Fibroblast of skin of left quadriceps (primary cell): ENCODE data around the gene VANGL2.

Experiments
- DNase-seq, 2 experiments: peaks; one replicate each; pipeline ENCODE4 v3.0.0-alpha.2; 2013; ENCODE audit warnings: low read depth in 2 of 2

Gene VANGL2

DNA sequence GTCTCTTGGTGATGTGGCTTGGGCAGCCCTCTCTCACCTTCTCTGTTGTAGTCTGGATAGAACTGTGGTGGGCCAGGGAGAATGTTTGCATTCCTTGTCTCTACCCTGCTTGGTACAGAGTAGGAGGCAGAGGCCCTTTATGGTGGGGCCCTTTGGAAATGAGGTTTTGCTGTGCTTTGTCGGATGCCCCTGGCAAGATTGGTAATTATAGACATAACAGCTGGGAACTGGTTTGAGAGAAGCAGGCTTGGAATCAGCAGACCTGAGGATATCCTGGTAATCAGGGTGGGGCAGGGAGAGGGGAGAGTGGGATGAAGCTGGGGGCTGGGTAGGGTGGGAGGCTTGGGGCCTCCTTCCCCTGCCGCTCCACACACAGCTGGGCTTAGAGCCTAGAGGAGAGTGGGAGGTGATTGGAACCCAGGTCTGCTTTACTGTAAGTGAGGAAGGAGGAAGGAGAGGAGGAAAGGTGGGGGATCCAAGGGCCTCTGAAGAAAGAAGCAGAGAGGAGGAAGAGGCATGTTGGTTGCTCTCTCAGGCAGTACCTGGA, 5.0 kb downstream of the VANGL2 start:
- no peak for DNase-seq

GRCh38 chr1:160406131-160406968, 6.0 kb downstream of the VANGL2 start:
- no peak for DNase-seq

GRCh38 chr1:160407839-160408801, 7.8 kb downstream of the VANGL2 start:
- no peak for DNase-seq

- DNase-seq = no peak
These were observed 8.5 kb downstream of the VANGL2 start for GRCh38 chr1:160408864-160409263.

DNA sequence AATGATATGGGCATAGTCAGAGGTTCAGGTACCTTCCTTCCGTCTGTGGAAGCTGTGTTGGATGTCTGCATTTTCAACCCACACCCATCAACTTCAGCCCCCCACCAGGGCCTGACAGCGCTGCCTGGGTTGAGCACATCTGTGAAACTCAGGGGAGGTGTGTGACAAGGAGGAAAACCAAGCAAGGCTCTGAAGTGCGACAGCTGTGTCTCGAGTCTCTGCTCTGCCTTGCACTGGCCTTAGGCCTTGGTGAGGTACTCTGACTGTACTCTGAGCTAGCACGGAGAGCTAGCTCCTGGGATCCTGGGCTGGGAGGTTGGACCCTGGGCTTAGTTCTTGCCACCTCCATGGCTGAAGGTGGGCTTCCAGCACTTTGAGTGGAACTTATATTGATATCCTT, 9.1 kb downstream of the VANGL2 start:
- DNase-seq = no peak

DNA sequence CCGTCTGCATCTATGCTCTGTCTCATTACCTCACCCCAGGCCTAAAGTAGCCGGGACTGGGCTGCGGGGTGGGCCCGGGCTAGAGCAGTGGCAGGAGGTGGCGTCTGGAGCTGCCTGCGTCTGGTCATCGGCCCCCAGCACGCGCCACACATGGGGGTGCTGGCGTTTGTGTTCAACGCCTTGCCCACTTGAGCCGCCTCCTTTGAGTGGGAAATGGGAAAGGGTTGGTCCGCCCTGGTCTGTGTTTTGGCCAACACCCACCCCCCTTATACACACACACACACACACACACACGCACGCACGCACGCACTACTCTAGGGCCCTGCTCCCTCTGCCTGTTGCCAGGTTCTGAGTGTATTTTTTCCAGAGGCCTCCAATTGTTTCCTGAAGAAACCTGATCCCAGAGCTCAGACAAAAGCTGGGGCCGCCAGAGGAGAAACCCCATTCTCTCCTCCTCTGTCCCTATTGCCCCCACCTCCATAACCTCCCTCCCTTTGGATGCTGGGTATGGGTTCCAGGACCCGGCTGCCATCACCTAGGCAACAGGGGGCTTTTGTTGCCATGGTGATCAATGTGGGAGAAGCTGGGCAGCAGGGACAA, 10.1 kb downstream of the VANGL2 start:
- DNase-seq = no peak

- no peak for DNase-seq
These were observed 11.1 kb downstream of the VANGL2 start for GRCh38 chr1:160411271-160412027.

GRCh38 chr1:160412028-160412362, 11.6 kb downstream of the VANGL2 start:
- DNase-seq = no peak

- DNase-seq = no peak
These were observed 13.4 kb downstream of the VANGL2 start for GRCh38 chr1:160413716-160414115.

DNA sequence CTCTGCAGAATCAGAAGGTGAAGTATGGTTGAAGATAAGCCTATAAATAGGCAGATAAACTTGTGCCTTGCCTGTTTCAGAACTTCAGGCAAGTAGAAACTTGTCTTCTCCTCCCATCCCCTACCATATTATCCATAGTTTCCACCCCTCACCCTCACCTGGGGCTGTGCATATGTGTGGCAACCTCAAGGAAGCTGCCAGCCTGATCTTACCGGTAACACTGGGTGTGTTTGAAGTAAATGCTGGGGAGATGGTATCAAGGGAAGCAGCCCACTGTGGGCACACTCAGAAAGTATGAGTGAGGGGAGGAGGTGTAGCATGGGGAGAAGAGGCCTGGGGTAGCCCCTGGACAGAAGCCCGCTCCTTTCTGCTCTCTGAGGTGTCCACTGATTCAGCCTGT, 14.5 kb downstream of the VANGL2 start:
- DNase-seq = no peak

DNA sequence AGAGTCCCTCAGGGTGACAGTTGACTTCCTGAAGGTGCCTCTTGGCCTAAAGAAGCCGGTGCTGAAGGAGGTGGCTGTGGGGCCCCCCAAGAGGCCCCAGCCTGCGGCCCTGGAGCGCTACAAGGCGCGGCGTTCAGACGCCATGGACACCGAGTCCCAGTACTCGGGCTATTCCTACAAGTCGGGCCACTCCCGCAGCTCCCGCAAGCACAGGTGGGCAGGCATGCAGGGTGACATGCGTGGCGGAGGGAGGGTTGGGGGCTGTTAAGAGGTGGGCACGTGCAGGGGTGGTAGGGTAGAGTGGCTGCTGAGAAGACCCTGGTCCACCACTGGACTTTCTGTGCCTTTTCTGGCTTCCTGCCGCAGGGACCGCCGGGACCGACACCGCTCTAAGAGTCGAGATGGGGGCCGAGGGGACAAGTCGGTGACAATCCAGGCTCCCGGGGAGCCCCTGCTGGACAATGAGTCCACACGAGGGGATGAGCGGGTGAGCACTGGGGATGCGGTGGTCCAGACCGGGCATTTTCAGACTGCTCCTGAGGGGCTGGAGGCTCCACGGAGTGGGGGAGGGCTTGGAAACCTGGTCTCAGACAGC, 15.4 kb downstream of the VANGL2 start:
- no peak for DNase-seq

DNA sequence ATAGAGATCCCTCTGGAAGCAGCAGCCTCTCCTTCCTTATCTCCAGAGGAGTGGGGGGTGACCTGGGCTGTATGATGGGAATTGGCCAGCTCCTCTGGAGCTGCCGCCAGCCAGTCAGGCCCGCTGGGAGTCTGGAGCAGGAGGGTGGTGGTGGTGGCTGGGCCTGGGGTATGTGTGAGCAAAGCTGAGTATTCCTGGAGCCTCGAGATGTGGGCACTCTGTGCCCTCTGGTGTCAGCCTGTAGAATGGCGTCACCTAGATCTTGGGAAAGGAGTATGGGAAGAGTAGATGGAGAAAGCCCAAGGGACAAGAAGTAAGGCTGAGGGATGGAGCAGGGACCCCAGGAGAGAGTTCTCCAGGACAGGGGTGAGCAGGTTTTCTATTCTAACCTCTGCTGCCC, 16.0 kb downstream of the VANGL2 start:
- DNase-seq = no peak

GRCh38 chr1:160418483-160418882, 18.1 kb downstream of the VANGL2 start:
- DNase-seq = no peak

DNA sequence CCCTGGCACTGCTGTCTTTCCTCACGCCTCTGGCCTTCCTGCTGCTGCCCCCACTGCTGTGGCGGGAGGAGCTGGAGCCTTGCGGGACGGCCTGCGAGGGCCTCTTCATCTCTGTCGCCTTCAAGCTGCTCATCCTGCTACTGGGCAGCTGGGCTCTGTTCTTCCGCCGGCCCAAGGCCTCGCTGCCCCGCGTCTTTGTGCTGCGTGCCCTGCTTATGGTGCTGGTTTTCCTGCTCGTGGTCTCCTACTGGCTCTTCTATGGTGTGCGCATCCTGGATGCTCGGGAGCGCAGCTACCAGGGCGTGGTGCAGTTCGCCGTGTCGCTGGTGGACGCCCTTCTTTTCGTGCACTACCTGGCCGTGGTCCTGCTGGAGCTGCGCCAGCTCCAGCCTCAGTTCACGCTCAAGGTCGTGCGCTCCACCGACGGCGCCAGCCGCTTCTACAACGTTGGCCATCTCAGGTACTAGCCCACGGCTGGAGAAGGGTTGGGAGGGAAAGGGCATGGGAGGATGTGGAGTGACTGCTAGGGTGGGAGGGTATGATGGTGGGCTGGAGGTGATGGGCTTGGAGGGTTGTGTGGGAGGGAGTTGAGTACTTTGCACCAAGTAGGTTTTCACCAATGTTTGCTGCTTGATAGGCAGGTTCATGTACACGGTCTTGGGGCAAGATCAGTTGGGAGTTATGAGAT, 18.9 kb downstream of the VANGL2 start:
- DNase-seq = no peak

DNA sequence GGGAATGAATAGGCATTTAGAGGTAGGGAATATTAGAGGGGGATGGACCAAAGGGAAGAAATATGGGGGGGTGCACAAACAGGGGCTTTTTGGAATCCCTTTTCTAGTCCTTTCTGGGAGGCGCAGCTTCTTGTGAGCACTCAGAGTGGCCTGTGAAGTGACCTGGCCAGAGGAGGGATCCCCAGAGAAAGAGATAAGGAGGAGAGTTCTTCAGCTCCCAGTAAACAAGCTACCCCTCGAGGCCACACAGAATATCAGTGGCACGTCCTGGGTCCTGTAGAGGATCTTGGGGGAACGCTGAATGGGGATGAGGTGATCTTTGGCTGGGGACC, 19.4 kb downstream of the VANGL2 start:
- DNase-seq = no peak

DNA sequence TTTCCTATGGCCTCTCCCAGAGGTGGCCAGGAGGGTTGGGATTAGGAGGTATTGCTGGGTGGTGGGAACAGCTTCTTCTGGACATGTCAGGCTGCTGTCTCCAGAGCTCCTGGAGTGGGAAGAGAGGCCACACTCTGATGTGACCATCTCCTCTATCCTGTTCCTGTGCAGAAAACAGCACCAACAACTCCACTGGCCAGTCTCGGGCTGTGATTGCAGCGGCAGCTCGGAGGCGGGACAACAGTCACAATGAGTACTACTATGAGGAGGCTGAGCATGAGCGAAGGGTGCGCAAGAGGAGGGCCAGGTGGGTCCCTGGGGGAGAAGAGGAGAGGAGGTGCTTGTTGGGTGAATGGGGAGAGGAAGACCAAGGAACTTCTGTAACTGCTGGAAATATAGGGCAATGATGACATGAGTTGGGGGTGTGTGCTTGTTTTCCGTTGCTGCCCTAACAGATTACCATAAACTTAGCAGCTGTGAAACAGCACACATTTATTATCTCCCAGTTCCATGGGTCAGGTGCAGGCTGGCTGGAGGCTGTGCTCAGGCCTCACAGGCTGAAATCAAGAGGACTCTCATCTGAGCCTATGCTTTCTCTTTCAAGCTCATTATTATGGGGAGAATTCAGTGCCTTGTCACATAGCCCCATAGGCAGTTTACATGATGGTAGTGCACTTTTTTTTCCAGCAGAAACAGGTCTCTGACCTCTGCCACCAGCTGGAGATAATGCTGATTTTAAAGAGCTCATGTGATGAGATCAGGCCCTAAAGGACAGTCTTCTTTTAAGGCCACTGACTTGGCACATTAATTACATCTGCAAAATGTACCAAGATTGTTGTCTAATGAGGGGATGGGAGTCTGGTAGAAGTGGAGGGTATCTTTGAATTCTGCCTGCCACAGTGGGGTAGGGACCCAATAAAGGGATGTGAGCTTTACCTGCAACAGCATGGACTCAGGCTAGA, 20.8 kb downstream of the VANGL2 start:
- DNase-seq = no peak

DNA sequence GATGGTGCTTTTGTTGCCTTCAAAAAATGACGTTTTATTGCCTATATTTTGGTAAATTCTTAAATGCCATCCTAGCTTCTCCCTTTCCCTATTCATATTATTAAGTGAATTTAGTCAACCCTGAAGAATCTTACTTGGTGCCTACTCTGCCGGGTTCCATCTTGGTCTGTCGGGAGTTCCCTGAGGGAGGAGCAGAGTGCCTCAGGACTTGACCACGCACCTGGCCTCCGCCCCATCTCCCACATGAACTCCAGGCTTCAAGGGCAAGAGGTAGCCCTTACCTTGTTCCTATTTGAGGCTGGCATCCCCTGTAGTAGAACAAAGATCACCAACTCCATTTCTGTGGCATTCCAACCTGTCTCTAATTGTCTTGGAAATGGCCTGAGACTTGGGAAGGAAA, 21.5 kb downstream of the VANGL2 start:
- no peak for DNase-seq

DNA sequence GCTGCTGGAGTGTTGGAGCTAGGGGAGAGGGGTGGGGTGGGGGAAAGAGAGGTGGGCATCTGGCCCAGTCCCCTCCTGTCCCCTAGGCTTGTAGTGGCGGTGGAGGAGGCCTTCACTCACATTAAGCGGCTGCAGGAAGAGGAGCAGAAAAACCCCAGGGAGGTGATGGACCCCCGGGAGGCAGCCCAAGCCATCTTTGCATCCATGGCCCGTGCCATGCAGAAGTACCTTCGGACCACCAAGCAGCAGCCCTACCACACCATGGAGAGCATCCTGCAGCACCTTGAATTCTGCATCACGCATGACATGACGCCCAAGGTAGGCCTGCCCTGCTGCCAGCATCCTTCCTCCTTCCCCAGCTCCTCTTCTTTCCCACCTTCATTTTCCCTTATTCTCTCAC, 23.6 kb downstream of the VANGL2 start:
- DNase-seq = no peak

DNA sequence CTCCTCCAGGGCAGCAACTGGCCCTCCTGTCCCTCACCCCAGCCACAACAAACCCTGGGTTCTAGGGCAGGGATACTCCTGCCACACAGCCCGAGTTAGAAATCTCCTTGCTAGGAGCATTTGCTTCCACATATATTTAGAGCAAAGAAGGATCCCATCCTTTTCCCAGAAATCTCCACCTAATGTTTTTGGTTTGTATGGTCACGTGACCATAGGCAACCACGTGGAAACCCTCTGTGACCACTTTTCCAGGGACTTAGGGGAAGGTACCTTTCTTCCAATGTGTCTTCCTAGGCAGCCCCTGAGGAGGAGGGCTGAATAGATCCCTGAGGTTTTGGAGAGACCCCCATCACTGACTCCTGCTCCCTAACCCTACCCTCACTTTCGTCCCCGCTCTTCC, 25.5 kb downstream of the VANGL2 start:
- no peak for DNase-seq
